ENCODE data around the gene NSF.

Gene NSF

GRCh38 chr17:46722662-46723285 lies 132.3 kb downstream of the NSF start:
- Histone ChIP-seq H3K27ac (ENCODE audit: low read depth, low read length) (no peak overlapping the region), H3K9me3 (ENCODE audit: control insufficient read depth, insufficient read depth, low read depth, low read length) (no peaks in the 10 kb centered on the region), H3K9ac (ENCODE audit: low read length) (no peak overlapping the region), H3K36me3 (ENCODE audit: control insufficient read depth, insufficient read depth, low read length) (no peaks in the 10 kb centered on the region), H3K4me3 (ENCODE audit: low read depth, low read length) (no peak overlapping the region), H3K27me3 (ENCODE audit: control insufficient read depth, insufficient read depth, low read length) (no peaks in the 10 kb centered on the region), H3K4me1 (ENCODE audit: control insufficient read depth, insufficient read depth, low read length) (no peaks in the 10 kb centered on the region)

- H3K27ac ChIP-seq (ENCODE audit: low read depth, low read length), result no peak overlapping the region
- no peak overlapping the region for H3K9ac ChIP-seq (ENCODE audit: low read length)
- no peaks in the 10 kb centered on the region for H3K4me1 ChIP-seq (ENCODE audit: control insufficient read depth, insufficient read depth, low read length)
- H3K27me3 ChIP-seq (ENCODE audit: control insufficient read depth, insufficient read depth, low read length), result no peaks in the 10 kb centered on the region
- H3K4me3 ChIP-seq (ENCODE audit: low read depth, low read length), result no peak overlapping the region
- H3K36me3 ChIP-seq (ENCODE audit: control insufficient read depth, insufficient read depth, low read length), result no peaks in the 10 kb centered on the region
- no peaks in the 10 kb centered on the region for H3K9me3 ChIP-seq (ENCODE audit: control insufficient read depth, insufficient read depth, low read depth, low read length)
Measured at GRCh38 chr17:46726206-46726605, 135.7 kb downstream of the NSF start.

GRCh38 chr17:46727572-46728348 lies 137.3 kb downstream of the NSF start:
- Histone ChIP-seq H3K27ac (ENCODE audit: low read depth, low read length) (no peak overlapping the region), H3K9ac (ENCODE audit: low read length) (no peak overlapping the region), H3K36me3 (ENCODE audit: control insufficient read depth, insufficient read depth, low read length) (no peaks in the 10 kb centered on the region), H3K27me3 (ENCODE audit: control insufficient read depth, insufficient read depth, low read length) (no peaks in the 10 kb centered on the region), H3K4me3 (ENCODE audit: low read depth, low read length) (no peak overlapping the region), H3K9me3 (ENCODE audit: control insufficient read depth, insufficient read depth, low read depth, low read length) (no peaks in the 10 kb centered on the region), H3K4me1 (ENCODE audit: control insufficient read depth, insufficient read depth, low read length) (peaks cover 11% of the 10 kb centered on the region)

GRCh38 chr17:46730026-46730425 lies 139.6 kb downstream of the NSF start:
- H3K9ac ChIP-seq (ENCODE audit: low read length), result no peak overlapping the region

DNA sequence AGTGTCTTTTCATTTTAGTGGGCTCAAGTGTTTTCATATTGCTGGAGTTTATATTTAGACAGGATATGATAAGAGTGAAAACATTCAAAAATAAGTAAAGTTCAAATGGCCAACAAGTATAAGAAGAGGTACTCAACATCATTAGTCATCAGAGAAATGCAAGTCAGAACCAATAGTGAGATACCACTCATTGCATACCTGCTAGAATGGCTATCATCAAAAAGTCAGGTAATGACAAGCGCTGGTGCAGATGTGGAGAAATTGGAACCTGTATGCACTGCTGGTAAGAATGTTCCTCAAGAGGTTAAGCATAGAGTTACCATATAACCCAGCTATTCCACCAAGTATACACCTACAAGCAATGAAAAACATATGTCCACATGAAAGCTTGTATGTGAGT lies 140.2 kb downstream of the NSF start:
- no peak overlapping the region for H3K4me3 ChIP-seq (ENCODE audit: low read depth, low read length)
- H3K9ac ChIP-seq (ENCODE audit: low read length), result no peak overlapping the region
- peaks cover 19% of the 10 kb centered on the region for H3K4me1 ChIP-seq (ENCODE audit: control insufficient read depth, insufficient read depth, low read length)
- no peaks in the 10 kb centered on the region for H3K9me3 ChIP-seq (ENCODE audit: control insufficient read depth, insufficient read depth, low read depth, low read length)
- H3K27ac ChIP-seq (ENCODE audit: low read depth, low read length), result no peak overlapping the region
- H3K27me3 ChIP-seq (ENCODE audit: control insufficient read depth, insufficient read depth, low read length), result no peaks in the 10 kb centered on the region
- H3K36me3 ChIP-seq (ENCODE audit: control insufficient read depth, insufficient read depth, low read length), result no peaks in the 10 kb centered on the region

More at GRCh38 chr17:46730026-46730425, 139.6 kb downstream of the NSF start:
- H3K4me3 ChIP-seq (ENCODE audit: low read depth, low read length), result no peak overlapping the region
- no peaks in the 10 kb centered on the region for H3K27me3 ChIP-seq (ENCODE audit: control insufficient read depth, insufficient read depth, low read length)
- H3K36me3 ChIP-seq (ENCODE audit: control insufficient read depth, insufficient read depth, low read length), result no peaks in the 10 kb centered on the region
- no peaks in the 10 kb centered on the region for H3K9me3 ChIP-seq (ENCODE audit: control insufficient read depth, insufficient read depth, low read depth, low read length)
- peaks cover 19% of the 10 kb centered on the region for H3K4me1 ChIP-seq (ENCODE audit: control insufficient read depth, insufficient read depth, low read length)
- no peak overlapping the region for H3K27ac ChIP-seq (ENCODE audit: low read depth, low read length)

DNA sequence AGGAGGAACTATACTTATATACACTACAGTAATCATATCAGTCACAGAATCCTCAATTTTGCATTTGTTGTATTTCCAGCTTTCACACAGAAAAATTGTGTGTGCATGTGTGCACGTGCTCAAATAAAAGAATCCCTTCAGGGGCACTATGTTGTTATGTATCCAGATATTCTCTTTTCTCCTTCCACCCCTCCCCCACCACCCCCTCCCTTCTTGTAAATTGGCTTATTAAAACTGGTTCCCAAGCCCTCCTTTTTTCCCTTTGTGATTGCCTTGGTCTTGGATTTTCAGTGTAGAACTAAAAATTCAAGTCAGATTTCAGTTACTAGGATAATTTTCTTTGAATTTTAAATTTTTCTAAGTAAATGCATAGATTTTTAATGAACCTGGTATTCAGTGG lies 141.7 kb downstream of the NSF start:
- H3K36me3 ChIP-seq (ENCODE audit: control insufficient read depth, insufficient read depth, low read length), result no peaks in the 10 kb centered on the region
- no peak overlapping the region for H3K9ac ChIP-seq (ENCODE audit: low read length)
- no peak overlapping the region for H3K27ac ChIP-seq (ENCODE audit: low read depth, low read length)
- H3K4me3 ChIP-seq (ENCODE audit: low read depth, low read length), result 0 out of 2 replicates have a peak overlapping the region, but pooled peaks have one; percentile 7
- no peaks in the 10 kb centered on the region for H3K9me3 ChIP-seq (ENCODE audit: control insufficient read depth, insufficient read depth, low read depth, low read length)
- H3K4me1 ChIP-seq (ENCODE audit: control insufficient read depth, insufficient read depth, low read length), result peaks cover 19% of the 10 kb centered on the region
- H3K27me3 ChIP-seq (ENCODE audit: control insufficient read depth, insufficient read depth, low read length), result no peaks in the 10 kb centered on the region

DNA sequence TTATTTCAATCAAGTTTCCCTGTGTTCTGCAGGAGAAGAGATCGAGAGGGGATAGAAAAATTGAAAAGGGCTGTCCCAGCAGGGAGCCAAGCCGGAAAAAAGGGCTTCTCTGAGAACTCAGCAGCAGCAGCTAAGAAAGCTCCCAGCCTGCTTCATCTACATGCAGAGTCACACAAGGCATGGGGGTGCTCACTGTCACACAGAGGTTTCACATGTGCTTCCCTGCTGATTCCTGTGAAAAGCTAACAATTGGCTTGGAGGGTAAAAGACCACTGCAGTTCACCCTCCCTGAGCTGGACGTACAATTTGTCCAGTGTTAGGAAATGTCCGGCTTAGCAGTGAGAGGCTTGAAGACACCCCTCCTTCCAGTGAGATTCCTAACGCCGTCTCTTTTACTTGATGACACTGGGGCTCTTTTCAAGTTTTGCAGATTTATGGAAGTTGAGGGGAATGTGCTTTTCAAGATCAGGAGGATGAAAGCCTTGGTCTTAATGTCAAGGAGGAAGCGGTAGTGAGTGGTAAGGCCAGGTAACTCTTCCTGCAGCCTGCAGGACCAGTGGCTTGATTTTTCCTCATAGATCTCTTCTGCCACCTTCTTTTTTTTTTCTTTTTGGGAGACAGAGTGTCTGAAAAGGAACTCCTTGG lies 142.4 kb downstream of the NSF start:
- no peaks in the 10 kb centered on the region for H3K36me3 ChIP-seq (ENCODE audit: control insufficient read depth, insufficient read depth, low read length)
- peak overlapping the region; percentile 7; the same call in 1 of the 2 replicates for H3K4me3 ChIP-seq (ENCODE audit: low read depth, low read length)
- no peaks in the 10 kb centered on the region for H3K9me3 ChIP-seq (ENCODE audit: control insufficient read depth, insufficient read depth, low read depth, low read length)
- peak overlapping the region; percentile 47 for H3K9ac ChIP-seq (ENCODE audit: low read length)
- no peaks in the 10 kb centered on the region for H3K27me3 ChIP-seq (ENCODE audit: control insufficient read depth, insufficient read depth, low read length)
- H3K27ac ChIP-seq (ENCODE audit: low read depth, low read length), result no peak overlapping the region
- peaks cover 19% of the 10 kb centered on the region for H3K4me1 ChIP-seq (ENCODE audit: control insufficient read depth, insufficient read depth, low read length)

- H3K9me3 ChIP-seq (ENCODE audit: control insufficient read depth, insufficient read depth, low read depth, low read length), result no peaks in the 10 kb centered on the region
- no peak overlapping the region for H3K9ac ChIP-seq (ENCODE audit: low read length)
- H3K36me3 ChIP-seq (ENCODE audit: control insufficient read depth, insufficient read depth, low read length), result no peaks in the 10 kb centered on the region
- H3K27me3 ChIP-seq (ENCODE audit: control insufficient read depth, insufficient read depth, low read length), result no peaks in the 10 kb centered on the region
- H3K27ac ChIP-seq (ENCODE audit: low read depth, low read length), result no peak overlapping the region
- H3K4me1 ChIP-seq (ENCODE audit: control insufficient read depth, insufficient read depth, low read length), result peaks cover 19% of the 10 kb centered on the region
- no peak overlapping the region for H3K4me3 ChIP-seq (ENCODE audit: low read depth, low read length)
Measured at GRCh38 chr17:46733837-46734475, 143.5 kb downstream of the NSF start.

GRCh38 chr17:46736100-46736499 lies 145.6 kb downstream of the NSF start:
- H3K9ac ChIP-seq (ENCODE audit: low read length), result no peak overlapping the region
- H3K27me3 ChIP-seq (ENCODE audit: control insufficient read depth, insufficient read depth, low read length), result no peaks in the 10 kb centered on the region
- no peak overlapping the region for H3K4me3 ChIP-seq (ENCODE audit: low read depth, low read length)
- H3K4me1 ChIP-seq (ENCODE audit: control insufficient read depth, insufficient read depth, low read length), result peaks cover 19% of the 10 kb centered on the region
- no peaks in the 10 kb centered on the region for H3K9me3 ChIP-seq (ENCODE audit: control insufficient read depth, insufficient read depth, low read depth, low read length)
- no peaks in the 10 kb centered on the region for H3K36me3 ChIP-seq (ENCODE audit: control insufficient read depth, insufficient read depth, low read length)
- no peak overlapping the region for H3K27ac ChIP-seq (ENCODE audit: low read depth, low read length)

GRCh38 chr17:46737326-46737725 lies 146.9 kb downstream of the NSF start:
- Histone ChIP-seq H3K4me3 (ENCODE audit: low read depth, low read length) (no peak overlapping the region), H3K4me1 (ENCODE audit: control insufficient read depth, insufficient read depth, low read length) (peaks cover 12% of the 10 kb centered on the region), H3K9ac (ENCODE audit: low read length) (no peak overlapping the region), H3K27me3 (ENCODE audit: control insufficient read depth, insufficient read depth, low read length) (no peaks in the 10 kb centered on the region), H3K9me3 (ENCODE audit: control insufficient read depth, insufficient read depth, low read depth, low read length) (no peaks in the 10 kb centered on the region), H3K27ac (ENCODE audit: low read depth, low read length) (no peak overlapping the region), H3K36me3 (ENCODE audit: control insufficient read depth, insufficient read depth, low read length) (no peaks in the 10 kb centered on the region)

DNA sequence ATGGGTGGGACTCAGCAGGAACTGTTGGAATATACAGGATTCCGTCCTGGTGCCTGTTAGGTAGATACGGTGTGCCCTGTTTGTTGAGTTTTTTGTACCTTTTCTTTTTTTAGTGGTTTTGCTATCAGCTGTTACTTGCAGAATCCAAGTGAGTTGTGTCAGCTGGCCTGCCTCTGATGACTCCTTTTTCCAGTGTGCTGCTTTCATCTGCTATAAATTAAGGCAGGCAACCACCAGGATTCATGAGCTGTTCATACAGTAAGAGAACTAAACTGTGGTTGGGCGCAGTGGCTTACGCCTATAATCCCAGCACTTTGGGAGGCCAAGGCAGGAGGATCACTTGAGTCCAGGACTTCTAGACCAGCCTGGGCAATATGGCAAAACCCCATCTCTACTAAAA lies 148.1 kb downstream of the NSF start:
- H3K4me1 ChIP-seq (ENCODE audit: control insufficient read depth, insufficient read depth, low read length), result 0 out of 2 replicates have a peak, but pooled peaks cover 4% of the 10 kb centered on the region
- no peaks in the 10 kb centered on the region for H3K9me3 ChIP-seq (ENCODE audit: control insufficient read depth, insufficient read depth, low read depth, low read length)
- no peak overlapping the region for H3K27ac ChIP-seq (ENCODE audit: low read depth, low read length)
- no peaks in the 10 kb centered on the region for H3K36me3 ChIP-seq (ENCODE audit: control insufficient read depth, insufficient read depth, low read length)
- H3K27me3 ChIP-seq (ENCODE audit: control insufficient read depth, insufficient read depth, low read length), result no peaks in the 10 kb centered on the region
- no peak overlapping the region for H3K4me3 ChIP-seq (ENCODE audit: low read depth, low read length)
- H3K9ac ChIP-seq (ENCODE audit: low read length), result no peak overlapping the region
